ENCODE results near the gene RFX6.
A peak's percentile ranks its signal among the peaks of the same experiment; 100 is the strongest.
"Not testable (repeated sequence)": the region's sequence is repeated elsewhere in the genome, so short reads cannot be mapped to it uniquely, and the experiment has no call there.

RFX6 gene, protein sequence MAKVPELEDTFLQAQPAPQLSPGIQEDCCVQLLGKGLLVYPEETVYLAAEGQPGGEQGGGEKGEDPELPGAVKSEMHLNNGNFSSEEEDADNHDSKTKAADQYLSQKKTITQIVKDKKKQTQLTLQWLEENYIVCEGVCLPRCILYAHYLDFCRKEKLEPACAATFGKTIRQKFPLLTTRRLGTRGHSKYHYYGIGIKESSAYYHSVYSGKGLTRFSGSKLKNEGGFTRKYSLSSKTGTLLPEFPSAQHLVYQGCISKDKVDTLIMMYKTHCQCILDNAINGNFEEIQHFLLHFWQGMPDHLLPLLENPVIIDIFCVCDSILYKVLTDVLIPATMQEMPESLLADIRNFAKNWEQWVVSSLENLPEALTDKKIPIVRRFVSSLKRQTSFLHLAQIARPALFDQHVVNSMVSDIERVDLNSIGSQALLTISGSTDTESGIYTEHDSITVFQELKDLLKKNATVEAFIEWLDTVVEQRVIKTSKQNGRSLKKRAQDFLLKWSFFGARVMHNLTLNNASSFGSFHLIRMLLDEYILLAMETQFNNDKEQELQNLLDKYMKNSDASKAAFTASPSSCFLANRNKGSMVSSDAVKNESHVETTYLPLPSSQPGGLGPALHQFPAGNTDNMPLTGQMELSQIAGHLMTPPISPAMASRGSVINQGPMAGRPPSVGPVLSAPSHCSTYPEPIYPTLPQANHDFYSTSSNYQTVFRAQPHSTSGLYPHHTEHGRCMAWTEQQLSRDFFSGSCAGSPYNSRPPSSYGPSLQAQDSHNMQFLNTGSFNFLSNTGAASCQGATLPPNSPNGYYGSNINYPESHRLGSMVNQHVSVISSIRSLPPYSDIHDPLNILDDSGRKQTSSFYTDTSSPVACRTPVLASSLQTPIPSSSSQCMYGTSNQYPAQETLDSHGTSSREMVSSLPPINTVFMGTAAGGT

DNA sequence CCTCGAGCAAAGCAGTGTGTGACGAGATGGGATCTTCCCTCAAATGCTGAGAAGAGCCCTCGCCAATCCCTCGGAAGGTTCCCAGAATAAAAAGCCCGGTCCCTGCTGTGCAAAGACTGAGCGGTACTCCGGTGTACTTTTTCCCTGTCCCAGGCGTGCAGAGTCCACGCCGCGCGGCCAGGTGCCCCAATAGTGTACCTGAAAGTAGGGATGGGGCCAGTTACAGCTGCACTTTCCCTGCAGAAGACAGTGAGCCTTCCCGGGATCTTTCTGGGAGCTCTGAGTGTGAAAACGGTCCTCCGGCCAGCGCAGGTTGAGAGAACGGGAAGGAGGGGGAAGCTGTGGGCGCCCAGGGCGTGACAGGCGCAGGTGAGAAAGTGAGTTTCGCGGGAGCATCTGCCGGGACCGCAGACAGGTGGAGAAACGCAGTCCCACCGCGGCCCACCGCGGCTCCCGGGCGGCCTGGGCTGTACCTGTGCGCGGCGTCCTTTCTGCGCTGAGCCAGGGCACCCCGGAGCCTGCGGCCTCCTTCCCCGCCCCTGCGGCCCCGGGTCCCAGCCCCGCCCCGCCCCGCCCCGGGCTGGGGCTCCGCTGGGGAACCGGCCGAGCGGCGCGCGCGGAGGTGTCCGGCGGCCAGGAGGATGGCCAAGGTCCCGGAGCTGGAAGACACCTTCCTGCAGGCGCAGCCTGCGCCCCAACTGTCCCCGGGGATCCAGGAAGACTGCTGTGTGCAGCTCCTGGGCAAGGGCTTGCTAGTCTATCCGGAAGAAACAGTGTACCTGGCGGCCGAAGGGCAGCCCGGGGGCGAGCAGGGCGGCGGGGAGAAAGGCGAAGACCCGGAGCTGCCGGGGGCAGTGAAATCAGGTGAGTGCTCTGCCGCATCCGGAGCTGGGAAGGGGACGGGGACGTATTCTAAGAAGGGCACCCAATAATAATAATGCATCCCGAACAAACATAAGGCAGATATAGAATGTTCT, at the start of gene RFX6:
Gene RFX6 (plus strand): TSS at position 608 of the 977 bp plus-strand sequence. CDS start 34 bp downstream, at position 642.
- peak; percentile 71 for DNase-seq

DNA sequence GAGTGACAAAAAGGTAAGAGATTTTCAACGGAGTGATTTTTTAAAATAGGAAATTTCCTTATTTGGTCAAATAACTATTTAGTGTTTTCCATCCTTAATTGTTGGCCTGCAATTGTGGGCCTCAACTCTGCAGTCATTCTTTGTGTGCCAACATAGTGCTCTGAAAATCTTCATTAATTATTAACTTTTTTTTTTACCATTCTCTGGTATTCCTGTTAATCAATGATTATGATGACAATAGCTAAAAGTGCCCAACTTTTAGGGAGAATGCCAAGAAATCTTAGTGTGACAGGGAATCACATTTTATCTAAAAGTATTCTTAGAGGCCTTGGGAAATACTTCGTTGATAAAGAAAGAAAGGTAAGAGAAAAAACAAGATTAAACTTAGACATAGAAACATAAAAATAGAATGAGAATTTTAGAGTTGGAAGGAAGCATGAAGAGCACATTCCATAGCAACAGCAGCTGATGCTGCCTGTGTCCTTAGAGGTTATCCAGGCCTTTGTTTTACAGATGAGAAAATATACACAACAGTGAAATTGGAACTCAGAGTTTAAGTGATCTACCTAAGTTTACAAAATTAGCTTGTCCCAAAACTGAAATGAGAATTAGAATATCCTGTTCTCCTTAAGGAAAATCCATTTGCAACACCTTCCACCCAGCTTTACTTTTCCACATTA, 49.3 kb upstream of the RFX6 start:
- DNase-seq: no peak

DNA sequence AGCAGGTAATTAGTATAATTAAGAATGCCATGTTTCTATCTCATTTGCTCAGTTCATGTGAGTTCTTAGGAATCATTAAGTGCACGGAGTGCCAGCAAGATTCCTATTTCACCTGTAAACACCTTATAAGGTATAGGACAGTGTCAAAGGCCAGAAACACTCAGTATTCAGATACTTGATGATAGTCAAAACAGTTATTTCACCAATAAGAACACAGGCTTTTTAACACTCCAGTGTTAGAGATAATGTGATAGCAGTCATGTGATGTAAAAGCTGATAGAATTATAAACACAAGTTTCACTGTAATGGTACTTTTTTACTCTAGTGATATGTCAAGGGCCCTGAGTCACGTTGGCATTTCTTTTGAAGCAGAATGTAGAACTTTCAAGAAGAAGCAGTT, 48.1 kb upstream of the RFX6 start, which contains the start of gene GPRC6A:
Gene GPRC6A (minus strand): TSS at position 101 of the 400 bp plus-strand sequence. CDS start 70 bp downstream, at position 31.
- peak; percentile 17 for DNase-seq

- not testable (repeated sequence) for DNase-seq
These were observed 42.5 kb upstream of the RFX6 start for GRCh38 chr6:116834526-116834925.

GRCh38 chr6:116836606-116837342, 40.3 kb upstream of the RFX6 start:
- peak; percentile 44 for DNase-seq

DNA sequence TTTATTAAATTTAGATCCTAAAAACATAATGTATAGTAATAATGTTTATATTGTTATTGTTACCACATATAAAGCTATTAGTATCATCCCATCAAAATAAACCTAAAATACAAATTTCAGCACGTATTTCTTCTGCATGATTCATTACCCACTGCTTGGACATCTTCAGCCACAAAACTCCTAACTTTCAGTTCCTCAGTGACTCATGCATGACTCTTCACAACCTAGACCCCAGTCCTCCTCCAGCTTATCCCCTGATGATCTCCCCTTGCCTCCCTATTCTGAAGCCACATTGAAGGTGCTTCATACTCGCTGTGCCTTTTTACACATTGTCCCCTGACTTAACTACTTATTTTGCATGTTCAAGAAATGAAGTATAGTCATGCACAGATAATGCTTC, 37.0 kb upstream of the RFX6 start:
- no peak for DNase-seq

GRCh38 chr6:116842459-116842858, 34.6 kb upstream of the RFX6 start:
- no peak for DNase-seq

DNA sequence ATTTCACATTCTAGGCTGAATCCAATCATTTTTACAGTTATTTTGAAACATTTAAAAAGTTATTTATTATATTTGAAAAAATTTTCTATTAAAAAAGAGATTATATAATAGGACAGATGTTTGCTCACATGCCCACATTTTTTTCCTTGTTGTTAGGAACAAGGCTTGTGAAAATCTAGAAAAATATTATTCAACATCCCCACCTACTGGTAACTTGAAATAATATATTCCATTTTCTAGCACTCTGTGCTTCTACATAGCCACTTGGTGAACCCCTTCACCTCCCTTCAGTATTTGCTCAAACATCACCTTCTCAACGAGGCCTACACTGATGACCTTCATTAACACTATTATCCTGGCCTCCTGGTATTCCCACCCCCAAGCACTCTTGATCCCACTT, 29.8 kb upstream of the RFX6 start:
- peak; percentile 97 for DNase-seq

GRCh38 chr6:116858060-116858459, 19.0 kb upstream of the RFX6 start:
- no peak for DNase-seq

GRCh38 chr6:116859264-116859663, 17.8 kb upstream of the RFX6 start:
- no peak for DNase-seq

- DNase-seq: no peak
These were observed 10.7 kb upstream of the RFX6 start for GRCh38 chr6:116866281-116866871.

- DNase-seq: no peak
These were observed 4.3 kb upstream of the RFX6 start for GRCh38 chr6:116872771-116873170.

DNA sequence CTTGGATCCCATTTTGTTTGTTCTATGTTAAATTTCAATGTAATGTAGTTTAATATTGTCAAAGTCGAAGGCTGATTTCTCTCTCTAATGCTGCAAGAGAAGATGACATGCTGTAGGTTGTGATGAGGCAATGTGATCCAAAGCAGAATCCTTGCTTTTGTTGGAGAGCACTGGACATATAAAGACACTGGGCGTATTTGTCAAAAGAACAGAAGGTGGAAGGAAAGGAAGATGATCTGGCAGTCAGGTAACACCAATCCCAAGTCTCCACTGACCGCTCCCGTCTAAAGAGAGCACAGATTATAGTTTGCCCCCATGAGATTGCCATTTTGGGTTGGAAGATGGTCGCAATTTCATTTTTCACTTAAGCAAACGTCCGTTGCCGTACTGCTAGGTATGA, 935 bp upstream of the RFX6 start:
- DNase-seq: no peak

DNA sequence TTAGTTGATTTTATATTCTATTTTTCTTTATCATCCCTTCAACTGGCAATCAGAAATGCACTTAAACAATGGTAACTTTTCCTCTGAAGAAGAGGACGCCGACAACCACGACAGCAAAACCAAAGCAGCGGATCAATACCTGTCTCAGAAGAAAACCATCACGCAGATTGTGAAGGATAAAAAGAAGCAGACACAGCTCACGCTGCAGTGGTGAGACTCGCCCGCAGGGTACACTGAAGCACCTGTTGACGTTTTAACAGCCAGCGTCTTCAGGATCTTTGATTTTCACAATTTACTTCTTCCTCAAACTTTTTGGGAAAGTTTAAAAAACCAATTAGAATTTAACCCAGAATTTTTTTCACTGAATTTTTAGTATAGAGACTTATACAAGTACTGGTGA, 701 bp downstream of the RFX6 start:
- DNase-seq: no peak

DNA sequence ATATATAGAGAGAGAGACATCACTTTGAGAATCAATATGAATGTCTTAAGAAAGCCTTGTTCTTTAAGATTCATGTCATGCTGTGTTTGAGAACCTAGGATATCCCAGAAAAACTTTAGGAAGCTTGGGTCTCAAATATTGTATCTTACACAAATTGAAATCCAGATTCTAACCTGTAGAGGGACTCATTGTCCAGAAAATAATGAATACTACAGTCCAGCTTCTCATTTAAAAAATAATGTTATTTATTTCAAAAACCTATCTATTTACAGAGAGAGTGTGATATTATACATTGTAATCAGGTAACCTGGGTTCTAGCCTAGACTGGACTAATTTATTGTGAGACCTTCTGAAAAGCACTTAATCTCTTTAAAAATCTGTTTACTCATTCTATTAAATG, 4.2 kb downstream of the RFX6 start:
- DNase-seq: no peak

- no peak for DNase-seq
These were observed 6.0 kb downstream of the RFX6 start for GRCh38 chr6:116883005-116883404.

- DNase-seq: no peak
These were observed 7.5 kb downstream of the RFX6 start for GRCh38 chr6:116884530-116884929.

GRCh38 chr6:116887168-116887567, 10.1 kb downstream of the RFX6 start:
- no peak for DNase-seq

DNA sequence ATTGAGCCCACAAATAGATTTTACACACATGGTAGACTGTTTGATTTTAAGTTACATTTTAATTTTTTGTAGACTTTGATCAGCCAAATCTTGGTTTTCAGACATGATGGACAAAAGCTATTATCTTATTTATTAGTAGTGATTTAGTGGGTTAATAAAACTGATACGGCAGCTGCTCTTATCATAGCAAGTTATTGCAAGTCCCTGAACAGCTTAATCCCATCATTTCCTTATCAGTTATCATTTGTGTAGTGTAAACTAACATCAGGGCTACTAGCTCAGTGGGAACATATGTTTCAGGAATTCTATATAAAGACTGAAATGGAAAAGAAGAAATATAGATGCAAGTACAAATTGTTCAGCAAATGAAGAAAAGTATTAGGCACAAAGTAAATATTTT, 10.9 kb downstream of the RFX6 start:
- no peak for DNase-seq

DNA sequence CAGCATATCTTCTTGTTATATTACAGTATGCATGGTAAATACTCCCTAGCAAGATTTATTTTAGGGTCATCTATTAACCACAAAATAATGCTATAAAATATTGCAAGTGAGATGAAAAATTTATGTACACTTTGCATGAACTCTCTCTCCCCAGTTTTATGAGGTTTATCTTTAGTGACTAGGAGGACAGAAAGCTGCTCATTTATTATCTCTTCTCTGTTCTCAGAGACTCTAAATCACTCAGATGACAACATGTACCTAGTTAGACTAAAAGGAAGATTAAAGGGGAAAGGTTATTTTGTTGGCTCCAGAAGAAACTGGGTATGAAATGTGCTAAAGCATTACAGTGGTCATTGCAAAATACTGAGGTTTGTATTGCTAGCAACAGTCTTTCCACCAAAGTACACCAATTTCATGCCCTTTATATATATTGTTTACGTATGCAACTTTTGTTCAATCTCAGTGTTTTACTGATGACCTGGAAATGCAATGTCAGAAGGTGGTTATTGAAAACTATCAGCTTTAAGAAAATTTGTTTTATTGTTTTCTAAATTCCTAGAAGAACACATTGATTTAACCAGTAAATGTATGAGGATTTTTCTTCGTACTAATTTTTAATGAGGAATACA, 11.8 kb downstream of the RFX6 start:
- DNase-seq: no peak
